Cerebellar cortex (tissue), 1 donor: ENCODE results near the gene C19orf85.

Source experiments
- DNase-seq: peaks from one replicate; pipeline ENCODE4 v3.0.0-alpha.2; 2015; ENCODE audit warnings: low spot score

C19orf85 gene

GRCh38 chr19:55489711-55490477 is 25.3 kb upstream of the C19orf85 start:
- no peak for DNase-seq

GRCh38 chr19:55488986-55489710 is 24.6 kb upstream of the C19orf85 start:
- DNase-seq: no peak

- DNase-seq: peak; percentile 43
Measured at GRCh38 chr19:55487924-55488687, 23.6 kb upstream of the C19orf85 start, which contains the start of gene SSC5D. Gene SSC5D, plus strand, starts transcription at chr19:55488436. Its CDS starts 154 bp downstream, at chr19:55488590.

- peak; percentile 76 for DNase-seq
Measured at GRCh38 chr19:55486971-55487923, 22.7 kb upstream of the C19orf85 start.

- peak; percentile 50 for DNase-seq
Measured at GRCh38 chr19:55486043-55486970, 21.8 kb upstream of the C19orf85 start.

- DNase-seq: no peak
Measured at GRCh38 chr19:55485439-55486011, 21.0 kb upstream of the C19orf85 start.

- peak; percentile 57 for DNase-seq
Measured at GRCh38 chr19:55484593-55485438, 20.3 kb upstream of the C19orf85 start, which contains the start of gene NAT14. Gene NAT14, plus strand, starts transcription at chr19:55485188. Its CDS starts 521 bp downstream, at chr19:55485709.

- DNase-seq: no peak
Measured at GRCh38 chr19:55483706-55484592, 19.4 kb upstream of the C19orf85 start.

GRCh38 chr19:55482967-55483705 is 18.6 kb upstream of the C19orf85 start:
- DNase-seq: no peak

GRCh38 chr19:55482156-55482961 is 17.8 kb upstream of the C19orf85 start:
- no peak for DNase-seq

- no peak for DNase-seq
Measured at GRCh38 chr19:55481794-55482155, 17.2 kb upstream of the C19orf85 start.

GRCh38 chr19:55481148-55481793 is 16.7 kb upstream of the C19orf85 start:
- no peak for DNase-seq

- no peak for DNase-seq
Measured at GRCh38 chr19:55479451-55480230, 15.1 kb upstream of the C19orf85 start.

GRCh38 chr19:55479045-55479444 is 14.5 kb upstream of the C19orf85 start:
- no peak for DNase-seq

GRCh38 chr19:55478364-55478763 is 13.8 kb upstream of the C19orf85 start:
- no peak for DNase-seq
